ENCODE results near the gene SLN.

SLN gene

DNA sequence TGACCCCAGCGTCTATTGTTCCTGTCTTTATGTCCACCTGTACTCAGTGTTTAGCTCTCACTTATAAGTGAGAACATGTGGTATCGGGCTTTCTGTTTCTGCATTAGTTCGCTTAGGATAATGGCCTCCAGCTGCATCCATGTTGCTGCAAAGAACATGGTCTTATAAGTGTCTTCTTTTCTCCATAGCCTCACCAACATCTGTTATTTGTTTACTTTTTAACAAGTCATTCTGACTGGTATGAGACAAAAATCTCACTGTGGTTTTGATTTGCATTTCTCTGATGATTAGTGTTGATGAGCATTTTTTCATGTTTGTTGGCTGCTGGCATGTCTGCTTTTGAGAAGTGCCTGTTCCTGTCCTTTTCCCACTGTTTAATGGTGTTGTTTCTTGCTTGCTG is 21.7 kb upstream of the SLN start:
- no peak for DNase-seq (ENCODE audit: low spot score)
- TF ChIP-seq, protein P1, sequence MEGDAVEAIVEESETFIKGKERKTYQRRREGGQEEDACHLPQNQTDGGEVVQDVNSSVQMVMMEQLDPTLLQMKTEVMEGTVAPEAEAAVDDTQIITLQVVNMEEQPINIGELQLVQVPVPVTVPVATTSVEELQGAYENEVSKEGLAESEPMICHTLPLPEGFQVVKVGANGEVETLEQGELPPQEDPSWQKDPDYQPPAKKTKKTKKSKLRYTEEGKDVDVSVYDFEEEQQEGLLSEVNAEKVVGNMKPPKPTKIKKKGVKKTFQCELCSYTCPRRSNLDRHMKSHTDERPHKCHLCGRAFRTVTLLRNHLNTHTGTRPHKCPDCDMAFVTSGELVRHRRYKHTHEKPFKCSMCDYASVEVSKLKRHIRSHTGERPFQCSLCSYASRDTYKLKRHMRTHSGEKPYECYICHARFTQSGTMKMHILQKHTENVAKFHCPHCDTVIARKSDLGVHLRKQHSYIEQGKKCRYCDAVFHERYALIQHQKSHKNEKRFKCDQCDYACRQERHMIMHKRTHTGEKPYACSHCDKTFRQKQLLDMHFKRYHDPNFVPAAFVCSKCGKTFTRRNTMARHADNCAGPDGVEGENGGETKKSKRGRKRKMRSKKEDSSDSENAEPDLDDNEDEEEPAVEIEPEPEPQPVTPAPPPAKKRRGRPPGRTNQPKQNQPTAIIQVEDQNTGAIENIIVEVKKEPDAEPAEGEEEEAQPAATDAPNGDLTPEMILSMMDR (IDR thresholded peaks at IDR 0.05; ENCODE audit: extremely low read depth, missing control alignments), result no peak

DNA sequence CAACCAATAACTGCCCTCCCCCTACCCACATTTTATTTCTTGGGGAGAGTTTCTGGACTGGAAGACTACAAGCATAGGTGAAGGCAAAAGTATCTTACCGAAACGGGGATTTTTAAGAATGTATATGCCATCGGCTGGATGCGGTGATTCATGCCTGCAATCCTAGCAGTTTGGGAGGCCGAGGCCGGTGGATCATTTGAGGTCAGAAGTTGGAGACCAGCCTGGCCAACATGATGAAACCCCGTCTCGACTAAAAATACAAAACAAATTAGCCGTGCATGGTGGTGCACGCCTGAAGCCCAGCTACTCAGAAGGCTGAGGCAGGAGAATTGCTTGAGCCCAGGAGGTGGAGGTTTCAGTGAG is 20.8 kb upstream of the SLN start:
- TF ChIP-seq, protein P1 (IDR thresholded peaks at IDR 0.05; ENCODE audit: extremely low read depth, missing control alignments), result no peak
- no peak for DNase-seq (ENCODE audit: low spot score)

DNA sequence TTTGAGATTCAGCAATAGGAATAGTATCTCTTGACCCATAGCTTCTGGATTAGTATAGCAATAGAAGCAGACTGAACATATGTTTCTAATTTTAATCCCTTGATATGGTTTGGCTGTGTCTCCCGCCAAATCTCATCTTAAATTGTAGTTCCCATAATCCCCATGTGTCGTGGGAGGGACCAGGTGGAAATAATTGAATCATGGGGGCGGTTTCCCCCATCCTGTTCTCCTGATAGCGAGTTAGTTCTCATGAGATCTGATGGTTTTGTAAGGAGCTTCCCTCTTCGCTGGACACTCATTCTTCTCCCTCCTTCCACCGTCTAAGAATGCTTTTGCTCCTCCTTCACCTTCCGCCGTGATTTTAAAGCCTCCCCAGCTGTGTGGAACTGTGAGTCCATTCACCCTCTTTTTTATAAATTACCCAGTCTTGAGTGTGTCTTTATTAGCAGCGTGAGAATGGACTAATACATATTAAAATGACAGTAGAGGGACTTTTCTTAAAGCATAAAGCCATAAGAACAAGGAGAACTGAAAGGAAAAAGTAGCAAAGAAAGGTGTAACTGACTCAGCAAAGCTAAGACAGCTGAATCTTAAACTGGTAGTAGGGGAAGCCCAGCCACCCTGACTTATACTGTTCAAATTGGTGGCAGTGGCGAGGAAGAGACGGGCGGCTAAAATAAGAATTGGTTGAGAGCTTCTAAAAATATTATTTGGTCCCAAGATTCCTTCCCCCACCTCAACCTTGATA is 20.3 kb upstream of the SLN start:
- TF ChIP-seq, protein P1 (IDR thresholded peaks at IDR 0.05; ENCODE audit: extremely low read depth, missing control alignments), result no peak
- DNase-seq (ENCODE audit: low spot score), result peak; percentile 35

DNA sequence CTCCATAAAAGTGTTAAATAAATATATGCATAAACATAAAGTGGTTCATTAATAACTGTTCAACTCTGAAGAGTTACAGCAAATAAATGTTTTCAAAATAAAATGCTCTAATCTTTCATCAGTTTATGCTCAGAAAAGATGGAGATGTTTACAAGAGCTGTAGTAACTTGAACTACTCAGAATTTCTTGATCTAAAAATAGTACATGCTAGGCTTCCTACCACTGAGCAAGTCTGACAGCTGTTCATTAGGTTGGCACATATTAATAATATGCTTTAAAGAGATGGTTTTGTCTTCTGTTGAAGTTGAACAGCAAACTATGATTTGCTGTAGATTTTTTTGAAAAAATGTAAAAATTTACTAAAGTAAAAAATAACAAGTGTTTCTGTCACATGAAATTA is 10.8 kb upstream of the SLN start:
- no peak for DNase-seq (ENCODE audit: low spot score)
- TF ChIP-seq, protein P1 (IDR thresholded peaks at IDR 0.05; ENCODE audit: extremely low read depth, missing control alignments), result no peak

DNA sequence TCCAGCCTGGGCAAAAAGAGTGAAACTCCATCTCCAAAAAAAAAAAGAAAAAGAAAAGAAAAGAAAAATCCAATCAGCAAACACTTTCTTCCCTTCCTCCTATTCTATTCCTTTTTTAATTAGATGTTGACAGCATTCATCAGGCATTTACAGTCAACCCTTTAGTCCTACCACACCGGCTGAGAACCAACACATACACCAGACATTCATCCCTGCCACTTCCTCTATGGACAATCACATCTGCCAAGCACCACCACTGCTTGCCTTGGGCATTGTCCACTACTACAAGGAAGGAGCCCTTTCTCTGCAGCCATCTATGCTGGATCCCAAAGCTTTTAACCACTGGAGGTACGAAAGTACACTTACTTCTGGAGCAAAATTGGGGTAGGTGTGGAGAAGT is 9.4 kb upstream of the SLN start:
- TF ChIP-seq, protein P1 (IDR thresholded peaks at IDR 0.05; ENCODE audit: extremely low read depth, missing control alignments), result no peak
- DNase-seq (ENCODE audit: low spot score), result no peak

DNA sequence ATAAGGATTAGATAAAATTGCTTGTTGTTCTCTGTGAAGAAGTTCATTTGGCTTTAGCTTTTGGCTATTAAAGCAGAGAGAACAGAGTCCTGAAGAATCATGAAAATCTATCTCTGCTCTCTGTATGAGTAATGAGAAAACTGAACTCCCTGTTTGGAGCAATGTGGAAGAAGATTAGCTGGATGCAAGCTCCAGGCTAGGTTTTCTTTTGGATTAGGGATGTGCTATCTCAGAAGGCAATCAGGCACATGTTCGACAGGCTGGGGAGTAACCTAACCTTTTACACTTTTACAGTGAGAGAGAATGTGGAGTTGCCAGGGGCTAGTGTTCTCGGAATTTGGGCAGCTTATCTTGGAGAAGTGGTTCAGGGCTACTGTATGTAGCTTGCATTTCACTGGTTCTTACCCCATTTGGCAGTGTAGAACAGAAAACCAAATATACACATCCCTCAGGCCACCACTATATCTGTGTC is 8.5 kb upstream of the SLN start:
- DNase-seq (ENCODE audit: low spot score), result no peak
- TF ChIP-seq, protein P1 (IDR thresholded peaks at IDR 0.05; ENCODE audit: extremely low read depth, missing control alignments), result no peak

DNA sequence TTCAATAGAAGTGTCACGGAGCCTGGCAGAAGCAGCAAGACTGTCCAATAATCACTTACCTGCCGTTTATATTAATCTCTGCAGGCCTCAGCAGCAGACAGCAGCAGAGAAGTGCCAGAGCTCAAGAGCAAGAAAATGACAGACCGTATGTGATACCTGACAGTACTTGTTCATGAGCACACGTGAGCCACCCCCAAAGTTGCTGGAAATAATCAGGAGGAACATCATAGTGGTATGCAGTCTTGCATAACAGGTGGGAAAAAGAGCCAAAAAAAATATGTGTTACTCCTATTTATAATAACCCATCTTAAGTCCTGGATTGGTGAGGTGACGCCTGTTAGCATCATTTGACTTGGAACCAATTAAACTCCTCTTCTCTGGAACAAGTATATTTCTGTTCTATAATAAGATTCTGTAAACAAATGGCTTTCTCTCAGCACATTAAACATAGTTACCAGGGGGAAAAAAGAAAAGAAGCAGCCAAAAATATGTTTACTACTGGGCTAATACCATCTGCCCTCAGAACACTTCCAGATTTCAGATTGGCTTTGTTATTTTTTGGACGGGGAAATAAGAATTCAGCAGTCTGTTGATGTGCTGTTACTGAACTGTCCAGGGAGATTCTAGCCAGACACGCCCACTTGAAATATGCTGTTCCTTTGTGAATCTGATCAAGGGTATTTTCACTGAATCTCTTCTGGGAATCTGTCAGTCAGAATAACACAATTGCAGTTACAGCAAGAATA is 7.9 kb upstream of the SLN start:
- DNase-seq (ENCODE audit: low spot score), result no peak
- TF ChIP-seq, protein P1 (IDR thresholded peaks at IDR 0.05; ENCODE audit: extremely low read depth, missing control alignments), result no peak
